Activated CD4-positive, alpha-beta T cell treated with anti-CD3 and anti-CD28 coated beads for 24 hours (primary cell): Measurements from ENCODE around the gene TTC24.
A peak's percentile ranks its signal among the peaks of the same experiment; 100 is the strongest.

ENCODE experiments used
- DNase-seq, 2 donors: peaks; one replicate each; pipeline ENCODE4 v3.0.0-alpha.2; 2020; ENCODE audit warnings: low read depth in 2 of 2

TTC24 gene

GRCh38 chr1:156554971-156555370 is 24.6 kb upstream of the TTC24 start:
- no peak for DNase-seq

DNA sequence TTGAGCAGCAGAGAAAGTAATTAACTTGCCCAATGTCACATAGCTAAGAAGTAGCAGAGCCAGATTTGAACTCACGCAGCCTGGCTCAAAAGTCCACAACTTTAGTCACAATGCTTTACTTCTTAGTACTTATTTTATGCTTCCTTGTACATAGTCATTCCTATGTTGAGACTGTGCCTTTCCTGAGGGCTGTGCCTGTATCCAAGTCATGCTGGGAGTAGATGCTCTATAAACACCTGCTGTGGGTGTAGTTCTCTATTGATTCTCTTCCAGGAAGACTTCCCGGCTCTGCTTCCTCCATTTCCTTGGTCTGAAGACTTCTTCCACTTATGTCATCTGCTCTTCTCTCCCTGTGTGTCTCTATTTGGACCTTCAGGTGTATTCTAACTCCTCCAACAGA is 23.8 kb upstream of the TTC24 start:
- no peak for DNase-seq

DNA sequence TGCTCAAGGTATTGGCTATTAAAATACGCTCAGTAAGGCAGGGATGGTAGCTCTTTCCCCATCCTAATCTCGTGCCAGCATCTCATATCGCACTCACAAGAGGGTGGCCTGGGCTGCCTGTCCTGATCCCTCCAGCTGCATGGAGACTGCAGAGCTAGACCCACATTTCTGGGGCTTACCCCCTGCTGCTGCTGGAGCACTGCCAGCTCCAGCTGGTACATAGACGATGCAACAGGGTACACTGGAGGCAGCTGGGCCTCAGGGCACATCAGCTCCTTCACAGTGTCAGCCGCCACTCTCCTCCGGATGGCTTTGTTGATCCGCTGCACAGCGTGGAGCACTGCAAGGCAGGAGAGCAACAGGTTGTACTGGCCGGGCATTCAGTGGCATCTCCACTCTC is 23.2 kb upstream of the TTC24 start:
- no peak for DNase-seq

DNA sequence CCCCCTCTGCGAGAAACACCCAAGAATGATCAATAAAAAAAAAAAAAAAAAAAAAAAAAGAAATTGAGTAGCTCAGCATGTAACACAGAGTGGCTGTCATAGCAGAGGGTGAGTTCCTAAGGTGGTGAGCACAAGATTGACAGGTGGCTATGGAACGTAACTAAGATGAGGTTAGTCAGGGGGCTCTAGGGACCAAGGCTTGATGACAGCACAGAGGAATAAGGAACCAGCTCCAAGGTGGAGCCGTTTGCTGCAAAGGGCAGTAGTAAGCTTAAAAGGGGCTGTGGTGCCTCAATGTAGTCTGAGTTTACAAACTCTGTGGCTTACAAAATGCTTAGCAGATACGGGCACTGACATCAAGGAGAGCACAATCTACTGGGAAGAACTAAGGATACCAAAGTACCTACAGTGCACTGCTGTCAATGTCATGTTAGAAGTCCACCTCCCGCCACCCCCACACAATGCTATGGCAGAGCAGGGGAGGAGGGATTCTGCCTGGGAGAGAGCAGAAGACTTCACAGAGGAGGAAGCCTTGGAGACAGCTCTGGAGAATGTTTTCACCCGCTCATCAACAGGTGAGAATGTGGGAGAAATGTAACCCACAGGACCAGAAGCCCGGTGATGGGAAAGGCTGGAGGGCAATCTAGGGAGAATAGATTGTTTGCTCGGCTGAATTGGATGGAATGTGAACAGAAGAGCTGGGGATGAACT is 20.3 kb upstream of the TTC24 start:
- DNase-seq, result no peak

- DNase-seq, result no peak
Observed at GRCh38 chr1:156559797-156560385, 19.6 kb upstream of the TTC24 start.

DNA sequence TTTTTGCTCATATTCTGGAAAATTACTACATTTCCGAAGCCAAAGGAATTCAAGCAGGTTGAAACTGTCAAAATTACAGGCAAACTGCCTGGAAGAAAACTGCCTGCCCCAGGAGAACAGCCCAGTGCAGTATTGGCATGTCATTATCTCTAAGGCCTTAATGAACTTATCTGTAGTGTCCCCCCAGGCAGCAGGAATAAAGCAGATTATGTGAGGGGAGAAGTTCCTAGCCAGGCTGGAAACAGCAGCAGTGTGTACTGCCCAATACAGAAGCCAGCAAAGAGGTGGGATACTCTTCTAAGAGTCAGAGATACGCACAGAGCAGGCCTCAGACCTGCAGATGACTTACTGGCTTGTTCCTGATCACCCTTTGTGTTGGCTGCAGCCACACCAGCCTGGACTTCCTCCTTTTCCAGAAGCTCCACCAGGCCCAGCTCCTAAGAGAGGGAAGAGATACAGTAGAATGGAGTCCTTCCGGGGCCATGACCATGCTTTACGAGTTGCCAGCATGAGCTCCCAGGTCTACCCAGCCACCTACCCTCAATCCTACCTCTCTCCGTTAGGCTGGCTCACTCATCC is 18.8 kb upstream of the TTC24 start:
- no peak for DNase-seq

DNA sequence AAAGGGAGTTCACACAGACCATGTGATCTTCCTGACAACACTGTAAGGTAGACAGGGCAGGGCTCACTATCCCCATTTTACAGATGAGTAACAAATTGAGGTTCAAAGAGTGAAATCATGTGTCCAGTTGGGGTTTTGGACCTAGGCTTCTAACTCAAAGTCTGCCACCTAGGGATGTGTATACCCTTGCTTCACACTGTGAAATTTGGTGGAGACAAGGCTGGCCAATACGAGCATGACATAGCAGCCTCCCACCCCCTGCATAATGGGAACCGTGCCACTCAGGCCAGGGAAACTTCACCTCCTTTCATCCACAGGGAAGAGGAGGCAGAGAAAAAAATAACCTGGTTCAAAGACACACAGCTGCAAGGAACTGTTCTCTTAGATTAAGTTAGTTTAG is 14.0 kb upstream of the TTC24 start:
- DNase-seq, result no peak

GRCh38 chr1:156566436-156566835 is 13.1 kb upstream of the TTC24 start:
- DNase-seq, result no peak

- no peak for DNase-seq
Observed at GRCh38 chr1:156571261-156571852, 8.2 kb upstream of the TTC24 start.

GRCh38 chr1:156571919-156572662 is 7.4 kb upstream of the TTC24 start, which contains the start of gene IQGAP3:
Gene IQGAP3, minus strand, starts transcription at chr1:156572565. Its CDS starts 36 bp downstream, at chr1:156572529.
- peak; percentile 46 to 60 for DNase-seq

GRCh38 chr1:156572663-156573018 is 6.9 kb upstream of the TTC24 start:
- no peak for DNase-seq

GRCh38 chr1:156574039-156574633 is 5.4 kb upstream of the TTC24 start:
- no peak for DNase-seq

DNA sequence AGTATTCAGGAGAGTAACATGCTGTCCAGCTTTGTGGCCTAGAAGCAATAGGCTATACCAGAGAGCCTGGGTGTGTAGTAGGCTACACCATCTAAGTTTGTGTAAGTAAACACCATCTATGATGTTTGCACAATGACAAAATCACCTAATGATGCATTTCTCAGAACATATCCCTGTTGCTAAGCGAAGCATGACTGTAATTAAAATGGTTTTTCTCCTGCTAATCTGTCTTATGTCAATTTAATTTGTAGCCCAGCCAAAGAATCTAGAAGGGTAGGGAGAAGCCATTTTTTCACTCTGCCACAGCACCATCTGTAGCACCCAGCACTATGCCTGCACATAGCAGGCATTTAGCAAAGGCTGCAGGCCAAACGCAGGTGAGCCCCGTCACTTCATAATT is 2.0 kb upstream of the TTC24 start:
- no peak for DNase-seq

GRCh38 chr1:156578055-156578454 is 1.5 kb upstream of the TTC24 start:
- no peak for DNase-seq

DNA sequence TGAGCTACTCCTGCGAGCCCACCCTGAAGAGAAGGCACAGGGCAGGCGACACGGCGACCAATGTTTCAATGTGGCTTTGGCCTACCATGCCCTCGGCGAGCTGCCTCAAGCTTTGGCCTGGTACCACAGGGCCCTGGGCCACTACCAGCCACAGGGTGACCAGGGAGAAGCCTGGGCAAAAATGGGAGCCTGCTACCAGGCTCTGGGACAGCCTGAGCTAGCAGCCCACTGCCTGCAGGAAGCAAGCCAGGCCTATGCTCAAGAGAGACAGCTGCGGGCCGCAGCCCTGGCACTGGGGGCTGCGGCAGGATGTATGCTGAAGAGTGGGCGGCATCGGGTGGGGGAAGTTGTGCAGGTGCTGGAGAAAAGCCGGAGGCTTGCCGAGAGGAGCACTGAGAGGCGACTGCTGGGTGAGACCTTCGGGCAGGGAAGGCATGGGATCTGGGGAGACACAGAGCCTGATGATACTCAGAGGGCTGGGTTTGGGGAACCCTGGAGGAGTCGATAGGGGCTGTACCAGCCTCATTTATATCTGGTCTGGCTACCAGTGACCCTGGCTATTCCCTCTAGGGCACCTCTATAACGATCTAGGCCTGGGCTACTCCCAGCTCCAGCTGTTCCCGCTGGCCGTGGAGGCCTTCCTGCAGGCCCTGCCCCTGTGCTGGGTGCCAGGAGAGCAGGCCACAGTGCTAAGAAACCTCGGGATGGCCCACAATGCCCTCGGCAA is 2.3 kb downstream of the TTC24 start:
- no peak for DNase-seq

DNA sequence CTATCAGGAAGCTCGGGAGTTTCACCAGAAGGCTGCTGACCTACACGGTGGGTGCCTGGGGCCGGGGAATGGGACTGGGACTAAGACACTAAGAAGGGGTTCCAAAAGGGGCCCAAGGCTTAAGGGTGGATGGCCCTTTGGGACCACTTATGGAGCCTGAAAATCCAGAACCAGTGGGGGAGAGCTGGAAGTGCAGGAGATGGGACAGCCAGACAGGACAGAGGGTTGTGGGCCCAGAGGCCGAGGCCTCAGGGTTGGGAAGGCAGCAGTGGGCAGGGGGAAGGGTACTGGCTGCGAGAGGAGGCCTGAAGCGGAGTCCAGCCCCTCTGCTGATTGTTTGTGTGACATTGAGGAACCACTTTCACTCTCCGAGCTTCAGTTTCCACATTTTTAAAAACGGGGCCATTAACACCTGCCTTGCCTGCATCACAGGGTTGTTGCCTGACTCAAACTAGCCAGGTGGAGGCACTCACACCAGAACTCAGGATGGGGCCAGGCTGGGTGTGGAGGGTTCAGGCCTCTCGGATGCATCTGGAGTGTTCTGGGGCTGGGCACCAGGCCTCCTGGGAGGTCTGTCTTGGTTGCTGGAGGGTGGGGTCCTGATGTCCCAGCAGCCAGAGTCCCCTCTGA is 3.0 kb downstream of the TTC24 start:
- DNase-seq, result no peak

DNA sequence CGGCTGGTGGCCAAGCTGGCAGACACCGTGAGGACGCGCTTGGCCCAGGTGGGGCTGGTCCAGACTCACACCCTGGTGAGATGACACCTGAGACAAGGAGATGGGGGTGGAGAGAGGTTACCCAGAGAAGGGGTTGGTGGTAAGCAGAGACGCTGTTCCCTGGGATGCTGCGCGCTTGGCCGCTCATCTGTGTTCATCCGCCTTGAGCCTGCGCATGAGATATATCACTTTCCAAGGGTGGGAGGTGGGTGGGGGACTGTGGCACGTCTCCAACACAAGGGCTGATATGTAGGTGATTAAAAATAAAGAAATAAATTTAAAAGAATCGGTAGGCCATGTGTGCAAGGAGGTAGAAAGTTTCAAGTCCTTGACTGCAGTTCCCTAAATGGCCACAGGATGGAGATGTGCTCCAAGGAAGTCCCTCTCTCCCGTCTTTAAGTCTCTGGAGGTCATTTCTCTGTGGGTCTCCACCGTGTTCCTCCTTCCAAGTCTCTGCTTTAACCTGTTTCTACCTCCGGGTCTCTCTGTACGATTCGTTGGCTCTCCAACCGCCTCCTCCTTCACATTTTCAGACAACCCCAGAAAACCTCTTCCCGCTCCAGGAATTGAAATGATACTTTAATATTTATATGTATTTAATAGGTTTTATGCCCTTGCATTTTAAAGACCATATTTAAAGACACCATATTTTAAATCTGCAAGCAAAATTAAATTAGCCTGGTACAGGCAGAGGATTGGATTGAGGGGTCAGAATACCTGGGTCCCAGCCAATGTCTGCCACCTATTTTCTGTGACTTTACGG is 4.5 kb downstream of the TTC24 start:
- DNase-seq, result peak; percentile 68 to 75

DNA sequence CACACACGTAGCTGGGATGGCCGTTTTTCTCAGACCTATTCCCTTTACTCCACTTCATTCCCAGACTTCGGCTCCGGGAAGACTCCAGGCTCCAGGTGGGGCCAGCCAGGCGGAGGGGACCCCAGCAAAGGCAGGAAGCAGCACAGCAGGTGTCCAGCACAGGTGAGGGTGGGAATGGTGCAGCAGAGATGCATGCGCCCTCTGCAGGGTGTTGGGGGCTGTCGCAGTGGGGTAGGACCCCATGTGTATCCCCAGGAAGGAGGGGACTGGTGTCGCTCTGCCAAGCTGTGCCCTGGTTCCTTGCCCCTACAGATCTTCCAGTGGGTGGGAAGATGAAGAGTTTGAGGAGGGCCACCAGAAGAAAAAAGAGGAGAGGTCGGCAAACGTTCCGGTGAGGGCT is 5.3 kb downstream of the TTC24 start:
- DNase-seq, result no peak

- DNase-seq, result no peak
Observed at GRCh38 chr1:156586323-156586722, 6.8 kb downstream of the TTC24 start.

DNA sequence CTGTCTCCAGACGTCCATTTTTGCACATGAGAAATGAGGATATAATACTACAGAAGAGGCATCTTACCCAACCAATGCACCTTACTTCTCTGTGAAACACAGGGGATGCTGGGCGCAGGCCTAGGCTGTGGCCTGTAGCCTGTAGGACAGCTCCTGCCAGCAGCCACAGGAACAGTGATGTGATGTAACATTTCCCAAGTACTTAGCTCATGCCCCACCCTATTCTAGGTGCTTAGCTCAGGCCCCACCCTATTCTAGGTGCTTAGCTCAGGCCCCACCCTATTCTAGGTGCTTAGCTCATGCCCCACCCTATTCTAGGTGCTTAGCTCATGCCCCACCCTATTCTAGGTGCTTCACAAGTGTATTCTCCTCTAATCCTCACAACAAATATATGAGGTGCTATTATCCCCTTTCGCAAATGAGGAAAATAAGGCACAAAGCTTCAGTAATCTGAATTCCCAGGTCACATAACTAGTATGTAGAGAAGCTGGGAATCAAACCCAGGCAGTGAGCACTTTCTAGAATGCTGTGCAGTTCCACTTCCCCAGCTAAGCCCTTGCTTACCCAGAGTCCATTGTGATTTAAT is 7.5 kb downstream of the TTC24 start:
- no peak for DNase-seq
